Stimulated activated CD8-positive, alpha-beta memory T cell treated with anti-CD3 and anti-CD28 coated beads, Interleukin-15, amount 100 ng/mL, for 48 hours (primary cell): ENCODE measurements around the gene LHX3.

ENCODE experiments used
- DNase-seq, 2 donors: peaks; one replicate each; pipeline ENCODE4 v3.0.0-alpha.2; 2020; ENCODE audit warnings: low read depth in 2 of 2

The LHX3 gene

GRCh38 chr9:136207616-136208015 lies 2.7 kb upstream of the LHX3 start:
- DNase-seq = no peak

GRCh38 chr9:136206602-136207275 lies 1.8 kb upstream of the LHX3 start:
- no peak for DNase-seq

DNA sequence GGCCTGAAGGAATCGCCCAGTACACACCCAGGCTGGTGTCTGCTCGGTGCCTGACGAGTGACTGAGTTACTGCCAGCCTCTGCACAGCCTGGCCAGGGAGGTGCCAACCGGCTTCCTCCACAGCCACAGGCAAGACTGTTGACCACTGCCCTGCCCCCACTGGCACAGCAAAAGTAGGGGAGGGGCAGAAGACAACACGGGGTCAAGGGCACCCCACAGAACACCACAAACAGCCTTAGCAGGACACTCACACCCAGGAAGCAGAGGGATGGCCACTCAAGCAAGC lies 722 bp upstream of the LHX3 start:
- no peak for DNase-seq

DNA sequence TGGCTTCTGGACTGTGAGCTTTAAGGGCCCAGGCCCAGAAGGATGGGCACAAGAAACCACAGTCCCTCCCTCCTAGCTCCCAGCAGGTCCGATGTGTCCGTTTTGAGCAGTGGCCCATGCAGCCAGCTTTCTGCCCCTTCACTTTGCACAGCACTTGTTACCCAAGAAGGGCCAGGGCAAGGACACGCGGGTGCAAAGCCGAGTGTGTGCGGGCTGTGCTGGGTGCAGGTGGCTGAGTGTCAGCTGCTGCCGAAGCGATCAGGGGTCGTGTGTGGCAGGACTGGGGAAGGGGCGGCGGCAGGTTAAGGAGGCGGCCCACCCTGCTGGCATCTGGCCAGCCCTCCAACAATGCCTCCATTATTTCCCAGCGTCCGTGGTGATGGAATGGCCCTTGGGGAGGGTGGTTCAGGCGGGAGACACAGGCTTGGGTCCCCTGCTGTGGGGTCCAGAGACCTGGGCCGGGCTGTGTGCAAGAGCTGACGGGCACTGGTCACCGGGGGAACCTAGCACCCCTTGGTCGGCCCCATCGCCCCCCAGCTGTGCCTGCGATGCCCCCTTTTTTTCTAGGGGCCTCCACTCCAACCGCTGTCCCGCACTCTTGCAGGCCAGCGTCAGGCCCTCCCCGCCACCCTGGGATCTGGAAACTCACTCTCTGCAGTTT lies 653 bp downstream of the LHX3 start:
- no peak for DNase-seq

DNA sequence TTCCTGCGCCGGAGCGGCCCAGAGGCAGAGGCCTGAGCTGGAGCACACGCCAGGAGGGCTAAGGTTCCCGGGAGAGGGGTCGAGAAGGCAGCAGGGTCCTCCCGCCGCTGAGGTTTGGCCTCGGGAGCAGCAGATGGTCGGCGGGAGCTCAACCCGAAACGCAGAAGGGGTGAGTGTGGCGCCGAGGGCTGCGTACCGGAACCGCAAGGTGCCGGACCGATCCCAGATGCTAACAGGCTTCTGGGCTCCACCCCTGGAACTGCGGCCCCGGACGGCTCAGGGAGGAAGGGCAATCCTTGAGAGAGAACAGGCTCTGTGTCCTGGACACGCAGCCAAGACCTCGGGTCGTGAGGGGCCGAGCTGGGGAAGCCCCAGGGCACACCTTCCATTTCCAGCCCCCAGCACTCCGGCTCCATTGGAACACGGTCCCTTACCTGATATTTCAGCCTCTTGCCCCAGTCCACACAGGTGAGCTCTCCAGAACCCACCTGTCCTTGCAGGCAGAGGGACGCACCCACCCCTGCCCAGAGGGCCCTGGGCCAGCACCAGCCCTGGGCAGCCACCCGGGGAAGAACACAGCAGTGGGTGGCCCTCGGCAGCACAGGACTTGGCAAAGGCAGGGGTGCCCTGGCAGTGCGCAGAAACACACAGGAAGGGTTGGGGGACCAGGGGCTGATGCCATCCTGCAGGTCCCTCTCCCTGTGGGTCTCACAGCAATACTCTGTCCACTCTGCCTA lies 1.4 kb downstream of the LHX3 start:
- DNase-seq = no peak

DNA sequence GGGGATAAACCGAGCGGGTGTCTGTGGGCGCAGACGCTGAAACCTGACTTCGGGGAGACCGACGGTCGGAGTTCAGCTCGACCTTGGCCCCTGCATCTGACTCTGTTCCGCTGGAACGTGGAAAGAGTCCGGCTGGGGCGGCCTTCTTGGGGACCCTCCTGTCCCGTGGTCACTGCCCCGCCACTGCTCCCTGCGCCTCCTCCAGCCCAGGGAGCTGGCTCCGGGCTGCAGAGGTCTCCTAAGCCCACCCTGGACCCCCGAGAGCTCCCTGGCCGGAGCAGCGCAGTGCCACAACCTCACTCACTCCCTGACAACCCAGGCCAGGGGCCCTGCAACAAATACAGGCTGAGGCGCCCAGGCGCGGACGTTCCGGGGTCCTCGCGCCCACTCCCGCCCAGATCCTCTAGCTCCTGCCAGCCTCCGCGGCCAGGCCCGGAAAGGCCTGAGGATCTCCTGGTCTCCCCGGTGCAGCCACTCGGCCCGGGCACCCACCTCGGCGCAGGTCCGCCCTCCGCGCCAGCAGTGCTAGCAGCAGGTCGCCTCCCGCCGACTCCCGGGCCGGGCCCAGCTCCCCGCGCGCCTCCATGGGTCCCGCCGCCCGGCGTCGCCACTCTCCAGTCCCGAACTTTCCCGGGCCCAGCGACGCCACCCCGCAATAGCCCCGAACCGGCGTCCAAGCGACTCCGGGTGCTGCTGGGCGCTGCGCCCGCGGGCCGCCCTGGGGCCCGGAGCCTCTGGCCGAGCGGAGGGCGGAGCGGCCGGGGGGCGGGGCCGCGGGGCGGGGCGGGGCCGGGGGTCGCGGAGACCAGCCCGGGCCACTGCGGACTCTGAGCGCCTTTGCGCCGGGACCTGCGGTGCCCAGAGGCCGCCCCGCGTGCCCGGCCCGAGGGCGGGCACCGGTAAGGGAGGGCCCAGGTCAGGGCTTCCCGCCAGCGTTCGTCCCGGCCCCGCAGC lies 2.2 kb downstream of the LHX3 start:
- no peak for DNase-seq

GRCh38 chr9:136201609-136202453 lies 3.1 kb downstream of the LHX3 start:
- DNase-seq = no peak

GRCh38 chr9:136201174-136201573 lies 3.8 kb downstream of the LHX3 start:
- DNase-seq = no peak

GRCh38 chr9:136200424-136200823 lies 4.5 kb downstream of the LHX3 start:
- DNase-seq = no peak

DNA sequence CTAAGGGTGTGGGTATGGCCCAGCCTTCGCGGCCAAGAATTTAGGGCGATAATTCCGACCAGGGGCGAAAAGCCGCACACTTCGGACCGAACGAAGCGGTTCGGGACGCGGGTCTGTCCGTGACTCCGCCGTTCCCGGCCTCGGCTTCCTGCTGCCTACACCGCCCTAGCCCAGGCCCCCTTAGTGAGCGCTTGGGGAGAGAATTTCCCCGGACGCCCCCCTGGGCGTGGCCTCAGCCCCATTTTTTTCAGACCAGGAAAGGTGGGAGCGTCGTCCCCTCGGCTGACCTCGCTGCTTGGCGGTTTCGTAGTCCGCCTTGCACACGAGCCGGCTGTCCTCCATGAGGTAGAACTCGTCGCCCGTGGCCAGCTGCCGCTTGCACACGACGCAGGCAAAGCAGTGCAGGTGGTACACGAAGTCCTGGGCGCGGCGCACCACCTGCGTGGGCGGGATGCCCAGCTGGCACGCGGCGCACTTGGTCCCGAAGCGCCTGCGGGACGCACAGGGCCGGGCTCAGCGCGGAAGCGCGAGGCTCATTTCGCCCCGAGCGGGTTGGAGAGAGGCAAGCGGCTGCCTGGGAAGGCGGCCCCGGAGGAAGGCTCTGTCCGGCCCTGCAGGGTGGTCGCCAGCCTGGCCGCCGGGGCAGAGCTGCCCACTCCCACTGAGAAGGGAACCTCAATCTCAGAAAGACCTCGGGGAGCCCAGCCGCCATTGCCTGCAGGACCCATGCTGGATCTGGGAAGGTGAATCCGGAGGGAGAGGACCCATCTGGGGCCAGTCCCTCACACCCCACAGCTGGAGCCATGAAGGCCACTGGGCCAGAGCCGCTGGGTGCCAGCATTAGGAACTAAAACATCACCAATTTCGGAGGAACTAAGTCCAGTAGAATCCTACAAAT lies 5.3 kb downstream of the LHX3 start:
- no peak for DNase-seq

DNA sequence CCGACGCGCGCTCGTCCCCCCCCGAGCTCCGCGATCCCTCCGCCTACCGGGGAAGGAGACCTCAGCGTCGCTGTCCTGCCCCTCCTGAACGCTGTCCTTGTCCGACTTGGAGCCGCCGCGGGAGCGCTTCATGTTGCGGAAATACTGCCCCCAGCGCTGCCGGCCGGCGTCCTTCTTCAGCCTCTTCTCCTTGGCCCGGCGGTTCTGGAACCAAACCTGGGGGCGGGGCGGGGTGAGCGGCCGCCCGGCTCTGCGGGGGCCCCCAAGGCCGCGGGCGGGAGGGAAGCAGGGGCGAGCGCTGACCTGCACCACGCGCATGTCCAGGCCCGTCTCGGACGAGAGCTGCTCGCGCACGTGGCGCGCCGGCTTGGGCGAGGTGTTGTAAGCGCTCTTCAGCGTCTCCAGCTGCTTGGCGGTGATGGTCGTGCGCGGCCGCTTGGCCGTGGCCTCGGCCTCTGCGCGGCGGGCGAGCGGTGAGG lies 6.3 kb downstream of the LHX3 start:
- no peak for DNase-seq

DNA sequence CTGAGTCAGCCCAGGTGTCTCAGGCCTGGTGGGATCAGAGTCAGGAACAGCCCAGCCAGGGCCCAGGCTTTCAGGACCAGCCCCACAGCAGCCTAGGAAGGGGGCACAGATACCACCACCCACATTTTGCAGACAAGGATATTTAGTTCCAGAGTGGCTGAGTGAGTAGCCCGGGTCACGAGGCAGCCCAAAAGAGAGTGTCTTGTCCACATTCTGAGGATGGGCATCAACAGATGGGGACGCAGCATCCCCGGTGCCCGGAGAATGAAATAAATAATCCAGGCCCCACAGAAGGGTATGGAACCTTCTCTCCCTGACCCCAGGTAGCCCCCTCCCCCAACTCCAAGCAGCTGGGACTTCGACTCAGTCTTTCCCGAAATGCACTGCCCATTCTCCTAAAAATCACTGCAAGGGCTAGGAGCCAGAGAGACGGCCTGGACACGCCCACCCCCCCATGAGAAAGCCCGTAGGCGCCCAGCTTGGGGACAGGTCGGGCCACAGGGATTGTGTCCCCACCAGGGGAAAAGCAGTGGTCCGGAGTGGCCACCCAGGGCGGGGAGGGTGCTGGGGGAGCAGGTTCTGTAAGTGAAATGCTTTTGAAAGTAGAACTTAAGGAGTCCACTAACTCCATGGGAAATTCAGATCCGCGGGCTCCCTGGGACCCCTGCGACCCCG lies 6.9 kb downstream of the LHX3 start:
- no peak for DNase-seq

DNA sequence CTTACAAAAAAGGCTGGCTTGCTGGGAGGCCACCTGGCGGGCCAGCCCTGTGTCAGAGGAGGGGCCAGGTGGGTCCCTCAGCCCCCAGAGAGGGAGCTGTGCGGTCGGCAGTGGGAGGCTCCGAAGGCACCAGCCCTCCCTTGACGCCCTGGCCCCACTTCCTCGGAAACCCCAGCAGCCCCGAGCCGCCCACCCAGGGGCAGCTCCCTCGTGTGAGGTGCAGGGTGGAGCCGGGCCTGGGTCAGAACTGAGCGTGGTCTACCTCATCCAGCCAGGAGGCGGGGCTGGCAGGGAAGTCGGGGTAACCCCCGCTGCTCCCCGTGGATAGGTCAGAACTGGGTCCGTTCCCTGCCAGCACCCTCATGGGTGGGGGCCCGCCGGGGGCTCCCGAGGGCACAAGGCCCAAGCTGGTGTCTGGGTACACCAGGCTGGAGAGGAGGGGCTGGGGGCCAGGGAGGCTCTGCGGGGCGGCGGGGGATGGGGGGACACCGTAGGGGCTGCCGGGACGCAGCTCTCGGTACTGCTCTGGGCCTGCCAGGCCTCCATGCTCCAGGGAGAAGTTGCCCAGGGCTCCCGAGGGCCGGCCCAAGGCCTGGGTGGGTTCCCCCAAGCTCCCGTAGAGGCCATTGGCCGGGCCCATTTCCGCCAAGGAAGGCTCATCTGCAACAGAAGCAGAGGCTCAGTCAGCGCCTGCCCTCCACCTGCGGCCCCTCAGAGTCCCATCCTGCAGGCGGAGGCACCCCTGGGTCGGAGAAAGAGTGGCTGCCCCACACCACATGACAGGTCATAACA lies 7.6 kb downstream of the LHX3 start:
- DNase-seq = no peak

GRCh38 chr9:136196404-136197083 lies 8.4 kb downstream of the LHX3 start:
- no peak for DNase-seq

DNA sequence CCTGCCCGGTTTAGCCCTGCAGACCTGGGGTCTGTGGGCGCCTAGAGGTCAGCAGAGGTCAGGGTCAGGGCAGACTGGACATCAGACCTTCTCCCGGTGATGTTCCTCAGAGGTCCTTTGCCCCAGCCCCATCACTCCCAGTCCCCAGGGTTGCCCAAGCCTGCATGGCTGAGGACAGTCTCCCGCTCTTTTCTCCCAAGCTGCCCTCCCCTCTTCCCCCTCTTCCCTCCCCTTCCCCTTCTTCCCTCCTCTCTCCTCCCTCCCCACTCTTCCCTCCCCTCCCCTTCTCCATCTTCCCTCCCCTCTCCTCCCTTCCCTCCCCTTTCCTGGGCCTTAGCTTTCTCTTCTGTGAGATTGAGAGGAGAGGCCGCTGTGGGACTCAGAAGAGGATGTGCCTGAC lies 10.4 kb downstream of the LHX3 start:
- no peak for DNase-seq

DNA sequence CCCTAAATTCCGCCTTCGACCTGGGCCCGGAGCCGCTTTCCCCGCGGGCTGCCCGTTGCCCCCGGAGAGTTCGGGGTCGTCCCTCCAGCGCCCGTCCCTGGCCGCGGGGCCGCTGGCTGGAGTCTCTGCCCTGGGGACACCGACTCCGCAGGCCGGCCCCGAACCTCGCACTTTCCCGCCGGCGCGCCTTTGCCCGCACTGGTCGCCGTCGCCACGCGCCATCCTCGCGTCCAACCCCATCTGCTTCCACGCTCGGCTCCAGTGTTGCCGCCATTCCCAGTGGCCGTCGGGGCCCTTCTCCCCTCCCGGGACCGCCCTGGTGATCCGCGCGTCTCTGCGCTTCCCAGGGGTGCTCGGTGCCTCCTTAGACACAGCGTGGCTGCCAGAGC lies 11.0 kb downstream of the LHX3 start:
- no peak for DNase-seq

GRCh38 chr9:136193127-136193890 lies 11.6 kb downstream of the LHX3 start:
- DNase-seq = no peak
